Activated T-helper 1 cell treated with anti-CD3 and anti-CD28 coated beads, Interleukin-12 subunit alpha, Interleukin-12 subunit beta, Interleukin-2, Interleukin-4 antibody, amounts not matched to agents 30 ng/mL and 10 ng/mL and 1 ng/mL, durations not matched to agents 14 hours and 24 hours and 36 hours (primary cell): Measurements from ENCODE around the gene CDC42BPG. TPM values are rescaled to one million over a fixed set of nuclear protein-coding genes. Genes with fewer than 3 reads are reported as not detected.
"Not testable (repeated sequence)": the region's sequence is repeated elsewhere in the genome, so short reads cannot be mapped to it uniquely, and the experiment has no call there.

ENCODE experiments used
- DNase-seq: peaks from one replicate; pipeline ENCODE4 v3.0.0; 2021; ENCODE audit warnings: low spot score
- H3K27ac Mint-ChIP-seq: one replicate; pipeline ENCODE4 v1.8.0; 2021; ENCODE audit warnings: mild to moderate bottlenecking, mixed read lengths
- H3K27me3 Mint-ChIP-seq: one replicate; pipeline ENCODE4 v1.8.0; 2022; ENCODE audit warnings: mild to moderate bottlenecking, moderate library complexity, mixed read lengths; ENCODE audit not compliant: insufficient read depth
- H3K36me3 Mint-ChIP-seq: one replicate; pipeline ENCODE4 v1.8.0; 2021; ENCODE audit warnings: low read depth, mixed read lengths
- H3K4me1 Mint-ChIP-seq: one replicate; pipeline ENCODE4 v1.8.0; 2021; ENCODE audit warnings: low read depth, mixed read lengths
- H3K4me3 Mint-ChIP-seq: one replicate; pipeline ENCODE4 v1.8.0; 2021; ENCODE audit warnings: mild to moderate bottlenecking, moderate library complexity, mixed read lengths
- H3K9me3 Mint-ChIP-seq: one replicate; pipeline ENCODE4 v1.8.0; 2021; ENCODE audit warnings: mixed read lengths
- intact Hi-C: fragments of 100-400 bp; cut with micrococcal nuclease; formaldehyde crosslinking; loops from one replicate; pipeline ENCODE4 v1.15.1; 2024
- total RNA-seq: library from RNA; stranded (reverse); gene quantifications from 2 replicates; pipeline ENCODE4 v1.2.3, GENCODE V29; 2022

Gene CDC42BPG
- total RNA-seq, 1 donor from 2014 or later: 0.29 TPM

DNA sequence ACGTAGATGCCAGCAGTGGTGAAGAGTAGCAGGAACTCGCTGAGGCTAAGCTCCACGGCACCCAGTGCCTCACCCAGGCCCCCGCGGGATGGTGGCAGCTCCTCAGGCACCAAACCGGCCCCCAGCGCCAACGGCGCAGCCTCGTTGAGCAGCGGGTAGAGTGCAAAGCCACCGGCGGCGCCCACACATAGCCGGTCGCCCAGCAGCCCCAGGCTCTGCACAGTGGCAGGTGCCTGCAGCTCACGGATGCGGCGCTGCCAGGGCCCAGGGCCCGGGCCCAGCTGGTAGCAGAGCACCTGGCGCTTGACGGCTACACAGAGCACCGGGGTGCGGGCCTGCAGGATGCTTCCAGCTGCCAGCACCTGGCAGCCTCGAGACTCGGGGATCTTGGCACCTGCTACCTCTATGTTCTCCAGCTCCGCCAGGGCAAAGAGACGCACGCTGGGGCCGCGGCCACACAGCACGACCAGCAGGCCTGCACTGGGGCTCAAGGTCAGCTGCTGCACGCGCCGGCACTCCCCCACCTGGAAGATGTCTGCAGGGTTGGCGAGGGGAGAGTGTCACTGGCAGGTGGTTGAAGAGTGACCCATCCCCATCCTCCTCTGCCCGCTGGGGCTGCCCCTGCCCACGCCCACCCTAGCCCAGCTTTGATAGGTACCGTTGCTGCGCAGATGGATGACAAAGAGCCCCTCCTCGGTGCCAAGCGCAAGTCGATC is 14.8 kb downstream of the CDC42BPG start:
- no peak for DNase-seq
- Mint-ChIP-seq H3K27me3 (no peaks in the 10 kb centered on the region), H3K4me3 (no peak overlapping the region), H3K36me3 (no peaks in the 10 kb centered on the region), H3K4me1 (no peaks in the 10 kb centered on the region), H3K27ac (no peak overlapping the region), H3K9me3 (no peaks in the 10 kb centered on the region)
- intact Hi-C loops: no loop called here

GRCh38 chr11:64827451-64827839 is 17.0 kb downstream of the CDC42BPG start:
- intact Hi-C loops: no loop called here
- peaks cover 1% of the 10 kb centered on the region for H3K27me3 Mint-ChIP-seq
- no peaks in the 10 kb centered on the region for H3K36me3 Mint-ChIP-seq
- H3K27ac Mint-ChIP-seq: no peak overlapping the region
- H3K4me1 Mint-ChIP-seq: no peaks in the 10 kb centered on the region
- no peak overlapping the region for H3K4me3 Mint-ChIP-seq
- no peaks in the 10 kb centered on the region for H3K9me3 Mint-ChIP-seq
- DNase-seq: no peak

- intact Hi-C loops: no loop called here
- Mint-ChIP-seq H3K4me3 (no peak overlapping the region), H3K27me3 (peaks cover 1% of the 10 kb centered on the region), H3K36me3 (no peaks in the 10 kb centered on the region), H3K27ac (no peak overlapping the region), H3K9me3 (no peaks in the 10 kb centered on the region), H3K4me1 (no peaks in the 10 kb centered on the region)
- no peak for DNase-seq
These were observed 17.6 kb downstream of the CDC42BPG start for GRCh38 chr11:64826578-64827450.

- Mint-ChIP-seq H3K9me3 (no peaks in the 10 kb centered on the region), H3K27ac (no peak overlapping the region), H3K4me1 (no peaks in the 10 kb centered on the region), H3K36me3 (no peaks in the 10 kb centered on the region), H3K4me3 (no peak overlapping the region), H3K27me3 (peaks cover 1% of the 10 kb centered on the region)
- intact Hi-C loops: no loop called here
- no peak for DNase-seq
These were observed 18.4 kb downstream of the CDC42BPG start for GRCh38 chr11:64826062-64826461.

DNA sequence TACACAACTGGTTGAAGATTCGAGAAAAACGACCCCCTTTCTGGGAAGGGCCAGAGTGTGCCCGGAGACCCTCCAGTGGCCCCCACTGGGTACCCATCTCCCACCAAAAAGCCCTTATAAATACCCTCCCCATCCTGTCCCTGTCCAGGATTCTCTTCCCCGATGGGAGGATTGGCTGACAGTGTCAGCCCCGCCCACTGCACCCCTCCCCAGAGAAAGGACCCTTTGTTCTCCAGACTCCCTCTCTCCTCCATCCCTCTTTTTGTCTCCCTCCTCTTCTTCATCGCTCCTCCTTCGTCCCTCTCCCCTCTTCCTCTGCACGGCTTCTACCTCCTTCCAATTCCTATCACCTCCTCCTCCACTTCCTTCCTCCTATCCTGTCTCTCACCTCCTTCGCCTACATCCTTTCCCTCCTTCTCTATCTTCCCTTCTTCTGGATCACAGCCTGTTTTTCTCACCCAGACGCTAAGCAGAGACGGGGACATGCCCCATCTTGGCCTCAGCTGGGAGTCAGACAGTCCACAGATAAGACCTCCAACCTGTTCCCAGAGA is 20.8 kb downstream of the CDC42BPG start:
- H3K4me3 Mint-ChIP-seq: no peak overlapping the region
- peaks cover 1% of the 10 kb centered on the region for H3K27me3 Mint-ChIP-seq
- no peaks in the 10 kb centered on the region for H3K9me3 Mint-ChIP-seq
- H3K4me1 Mint-ChIP-seq: no peaks in the 10 kb centered on the region
- intact Hi-C loops: no loop called here
- H3K36me3 Mint-ChIP-seq: no peaks in the 10 kb centered on the region
- no peak overlapping the region for H3K27ac Mint-ChIP-seq
- DNase-seq: no peak

DNA sequence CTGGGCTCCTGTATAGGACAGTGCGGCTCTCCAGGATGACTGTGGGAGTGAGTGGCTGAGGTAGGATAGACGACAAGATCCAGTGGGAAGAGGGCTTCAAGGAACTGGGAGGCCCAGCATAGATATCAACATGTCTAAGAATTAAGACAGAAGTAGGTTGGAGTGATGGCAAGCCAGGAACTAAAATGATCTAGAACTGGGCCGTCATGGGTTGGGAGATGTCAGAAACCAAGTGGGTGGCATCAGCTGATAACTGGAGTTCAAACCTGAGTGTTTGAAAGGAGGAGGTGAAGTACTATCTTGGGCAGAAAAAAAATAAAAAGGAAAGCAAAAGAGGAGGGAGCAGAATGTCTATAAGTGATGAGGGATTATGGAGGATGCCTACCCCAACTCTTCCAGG is 27.0 kb downstream of the CDC42BPG start:
- no peak overlapping the region for H3K4me3 Mint-ChIP-seq
- no peaks in the 10 kb centered on the region for H3K36me3 Mint-ChIP-seq
- H3K27ac Mint-ChIP-seq: no peak overlapping the region
- intact Hi-C loops: no loop called here
- peaks cover 6% of the 10 kb centered on the region for H3K27me3 Mint-ChIP-seq
- no peak for DNase-seq
- H3K9me3 Mint-ChIP-seq: no peaks in the 10 kb centered on the region
- no peaks in the 10 kb centered on the region for H3K4me1 Mint-ChIP-seq

- H3K4me1 Mint-ChIP-seq, H3K27ac Mint-ChIP-seq, intact Hi-C loops, H3K36me3 Mint-ChIP-seq, H3K9me3 Mint-ChIP-seq, H3K27me3 Mint-ChIP-seq, H3K4me3 Mint-ChIP-seq, DNase-seq: not testable (repeated sequence)
These were observed 29.0 kb downstream of the CDC42BPG start for GRCh38 chr11:64815433-64815832.

DNA sequence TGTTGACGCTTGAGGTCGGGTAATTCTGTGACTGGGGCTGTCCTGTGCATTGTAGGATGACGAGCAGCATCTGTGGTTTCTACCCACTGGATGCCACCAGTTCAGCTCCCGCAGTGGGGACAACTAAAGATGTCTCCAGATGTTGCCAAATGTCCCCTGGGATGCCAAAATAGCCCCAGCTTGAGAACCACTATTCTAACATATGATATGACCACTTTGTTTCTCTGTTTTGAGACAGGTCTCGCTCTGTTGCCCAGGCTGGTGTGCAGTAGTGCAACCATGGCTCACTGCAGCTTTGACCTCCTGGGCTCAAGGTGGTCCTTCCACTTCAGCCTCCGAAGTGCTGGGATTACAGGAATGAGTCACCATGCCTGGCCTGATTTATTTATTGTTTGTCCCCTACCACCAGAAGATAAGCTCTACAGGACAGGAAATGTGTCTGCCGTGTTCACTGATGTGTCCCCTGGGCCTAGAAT is 29.7 kb downstream of the CDC42BPG start:
- H3K27ac Mint-ChIP-seq: no peak overlapping the region
- peaks cover 7% of the 10 kb centered on the region for H3K27me3 Mint-ChIP-seq
- no peak overlapping the region for H3K4me3 Mint-ChIP-seq
- H3K4me1 Mint-ChIP-seq: peaks cover 1% of the 10 kb centered on the region
- intact Hi-C loops: no loop called here
- H3K36me3 Mint-ChIP-seq: peaks cover 1% of the 10 kb centered on the region
- H3K9me3 Mint-ChIP-seq: no peaks in the 10 kb centered on the region
- no peak for DNase-seq

DNA sequence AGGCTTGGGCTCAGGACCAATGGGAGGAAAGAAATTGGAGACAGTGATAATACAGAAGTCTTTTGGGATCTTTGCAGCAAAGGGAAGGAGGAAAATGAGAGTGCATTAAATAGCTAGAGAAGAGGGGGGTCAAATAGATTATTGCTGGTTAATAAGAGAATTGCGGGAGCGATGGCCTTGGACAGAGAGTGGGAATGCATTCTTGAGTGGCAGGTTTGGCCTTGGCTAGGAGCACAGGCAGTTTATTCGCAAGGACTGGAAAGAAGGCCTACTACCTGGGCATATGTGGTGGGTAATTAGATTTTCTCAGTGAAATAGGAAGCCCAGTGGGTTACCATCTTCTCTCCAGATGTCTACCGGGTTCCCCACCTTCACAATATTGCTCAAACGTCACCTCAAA is 30.6 kb downstream of the CDC42BPG start:
- DNase-seq: no peak
- Mint-ChIP-seq H3K27me3 (peaks cover 7% of the 10 kb centered on the region), H3K36me3 (peaks cover 4% of the 10 kb centered on the region), H3K9me3 (no peaks in the 10 kb centered on the region), H3K27ac (no peak overlapping the region), H3K4me1 (peaks cover 8% of the 10 kb centered on the region), H3K4me3 (no peak overlapping the region)
- intact Hi-C loops: no loop called here

- peak; percentile 47 for DNase-seq
- no peaks in the 10 kb centered on the region for H3K9me3 Mint-ChIP-seq
- peaks cover 5% of the 10 kb centered on the region for H3K27me3 Mint-ChIP-seq
- H3K27ac Mint-ChIP-seq: peak overlapping the region; percentile 89
- peaks cover 22% of the 10 kb centered on the region for H3K4me1 Mint-ChIP-seq
- intact Hi-C loops: loop anchor here (1.0 to 2.0 kb wide), 8 partner anchors 9 to 306 kb away; partner anchors contain the start of genes ATG2A, CDCA5, RASGRP2 and SF1
- peak overlapping the region; percentile 95 for H3K4me3 Mint-ChIP-seq
- peaks cover 14% of the 10 kb centered on the region for H3K36me3 Mint-ChIP-seq
These were observed 33.6 kb downstream of the CDC42BPG start for GRCh38 chr11:64810891-64811272.

GRCh38 chr11:64810271-64810890 is 34.1 kb downstream of the CDC42BPG start, which contains the start of gene MEN1:
Gene MEN1, minus strand, starts transcription at chr11:64810551. Its CDS starts 442 bp downstream, at chr11:64810109.
- Mint-ChIP-seq H3K27me3 (peaks cover 5% of the 10 kb centered on the region), H3K36me3 (peaks cover 16% of the 10 kb centered on the region), H3K4me1 (peaks cover 22% of the 10 kb centered on the region), H3K27ac (peak within 1 kb of the TSS; percentile 89), H3K9me3 (no peaks in the 10 kb centered on the region), H3K4me3 (peak within 1 kb of the TSS; percentile 95)
- peak; percentile 67 for DNase-seq
- intact Hi-C loops: loop anchor here (1.0 to 2.0 kb wide), 8 partner anchors 8 to 307 kb away; partner anchors contain the start of genes ATG2A, CDCA5, RASGRP2 and SF1

DNA sequence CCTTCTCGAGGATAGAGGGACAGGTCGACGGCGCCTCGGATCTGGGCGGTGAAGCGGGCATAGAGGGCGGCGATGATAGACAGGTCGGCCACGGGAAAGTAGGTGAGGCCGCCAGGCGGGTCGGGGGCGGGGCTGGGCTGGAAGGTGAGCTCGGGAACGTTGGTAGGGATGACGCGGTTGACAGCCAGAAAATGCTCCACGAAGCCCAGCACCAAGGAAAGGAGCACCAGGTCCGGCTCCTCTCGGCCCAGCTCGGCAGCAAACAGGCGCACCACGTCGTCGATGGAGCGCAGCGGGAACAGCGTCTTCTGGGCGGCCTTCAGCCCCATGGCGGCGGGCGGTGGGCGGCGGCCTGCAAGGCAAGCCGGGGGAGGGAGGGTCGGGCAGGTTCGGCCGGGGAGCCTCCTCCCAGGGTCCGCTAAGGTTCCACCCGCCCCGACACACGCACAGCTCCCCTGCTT is 34.6 kb downstream of the CDC42BPG start:
- H3K9me3 Mint-ChIP-seq: no peaks in the 10 kb centered on the region
- H3K27ac Mint-ChIP-seq: peak overlapping the region; percentile 89
- H3K4me1 Mint-ChIP-seq: peaks cover 22% of the 10 kb centered on the region
- DNase-seq: no peak
- H3K4me3 Mint-ChIP-seq: peak overlapping the region; percentile 95
- H3K36me3 Mint-ChIP-seq: peaks cover 17% of the 10 kb centered on the region
- peaks cover 5% of the 10 kb centered on the region for H3K27me3 Mint-ChIP-seq
- intact Hi-C loops: loop anchor here (1.0 to 2.0 kb wide), 8 partner anchors 8 to 307 kb away; partner anchors contain the start of genes ATG2A, CDCA5, RASGRP2 and SF1
